ENCODE data around the gene KRT80.

DNA sequence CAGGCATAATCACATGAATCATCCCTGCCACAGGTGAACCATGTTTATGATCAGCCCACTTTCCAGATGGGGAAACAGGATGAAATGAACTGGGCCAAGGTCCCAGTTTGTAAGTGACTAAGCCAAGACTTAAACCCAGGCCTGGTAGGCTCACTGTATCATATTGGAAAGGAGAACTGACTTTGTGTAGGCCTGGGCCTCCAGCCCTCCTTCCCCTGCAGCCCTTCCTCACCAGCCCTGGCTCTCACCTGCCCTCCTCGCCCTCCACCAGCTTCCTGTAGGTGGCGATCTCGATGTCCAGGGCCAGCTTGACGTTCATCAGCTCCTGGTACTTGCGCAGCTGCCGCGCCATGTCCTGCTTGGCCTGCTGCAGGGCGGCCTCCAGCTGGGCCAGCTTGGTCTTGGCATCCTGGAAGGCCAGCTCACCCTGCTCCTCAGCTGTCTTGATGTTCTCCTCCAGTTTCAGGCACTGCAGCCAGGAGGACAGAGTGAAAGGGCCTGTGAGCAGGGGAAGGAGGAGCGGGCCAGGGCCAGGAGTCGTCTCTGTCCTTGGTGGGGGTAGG lies 19.8 kb downstream of the KRT80 start:
- TF ChIP-seq JUN (IDR thresholded peaks at IDR 0.05), result no peak
- TF ChIP-seq, protein P1, sequence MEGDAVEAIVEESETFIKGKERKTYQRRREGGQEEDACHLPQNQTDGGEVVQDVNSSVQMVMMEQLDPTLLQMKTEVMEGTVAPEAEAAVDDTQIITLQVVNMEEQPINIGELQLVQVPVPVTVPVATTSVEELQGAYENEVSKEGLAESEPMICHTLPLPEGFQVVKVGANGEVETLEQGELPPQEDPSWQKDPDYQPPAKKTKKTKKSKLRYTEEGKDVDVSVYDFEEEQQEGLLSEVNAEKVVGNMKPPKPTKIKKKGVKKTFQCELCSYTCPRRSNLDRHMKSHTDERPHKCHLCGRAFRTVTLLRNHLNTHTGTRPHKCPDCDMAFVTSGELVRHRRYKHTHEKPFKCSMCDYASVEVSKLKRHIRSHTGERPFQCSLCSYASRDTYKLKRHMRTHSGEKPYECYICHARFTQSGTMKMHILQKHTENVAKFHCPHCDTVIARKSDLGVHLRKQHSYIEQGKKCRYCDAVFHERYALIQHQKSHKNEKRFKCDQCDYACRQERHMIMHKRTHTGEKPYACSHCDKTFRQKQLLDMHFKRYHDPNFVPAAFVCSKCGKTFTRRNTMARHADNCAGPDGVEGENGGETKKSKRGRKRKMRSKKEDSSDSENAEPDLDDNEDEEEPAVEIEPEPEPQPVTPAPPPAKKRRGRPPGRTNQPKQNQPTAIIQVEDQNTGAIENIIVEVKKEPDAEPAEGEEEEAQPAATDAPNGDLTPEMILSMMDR (IDR thresholded peaks at IDR 0.05), result peak; percentile 63
- TF ChIP-seq, protein P2, sequence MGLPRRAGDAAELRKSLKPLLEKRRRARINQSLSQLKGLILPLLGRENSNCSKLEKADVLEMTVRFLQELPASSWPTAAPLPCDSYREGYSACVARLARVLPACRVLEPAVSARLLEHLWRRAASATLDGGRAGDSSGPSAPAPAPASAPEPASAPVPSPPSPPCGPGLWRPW (IDR thresholded peaks at IDR 0.05), result no peak
- TF ChIP-seq, protein P3, sequence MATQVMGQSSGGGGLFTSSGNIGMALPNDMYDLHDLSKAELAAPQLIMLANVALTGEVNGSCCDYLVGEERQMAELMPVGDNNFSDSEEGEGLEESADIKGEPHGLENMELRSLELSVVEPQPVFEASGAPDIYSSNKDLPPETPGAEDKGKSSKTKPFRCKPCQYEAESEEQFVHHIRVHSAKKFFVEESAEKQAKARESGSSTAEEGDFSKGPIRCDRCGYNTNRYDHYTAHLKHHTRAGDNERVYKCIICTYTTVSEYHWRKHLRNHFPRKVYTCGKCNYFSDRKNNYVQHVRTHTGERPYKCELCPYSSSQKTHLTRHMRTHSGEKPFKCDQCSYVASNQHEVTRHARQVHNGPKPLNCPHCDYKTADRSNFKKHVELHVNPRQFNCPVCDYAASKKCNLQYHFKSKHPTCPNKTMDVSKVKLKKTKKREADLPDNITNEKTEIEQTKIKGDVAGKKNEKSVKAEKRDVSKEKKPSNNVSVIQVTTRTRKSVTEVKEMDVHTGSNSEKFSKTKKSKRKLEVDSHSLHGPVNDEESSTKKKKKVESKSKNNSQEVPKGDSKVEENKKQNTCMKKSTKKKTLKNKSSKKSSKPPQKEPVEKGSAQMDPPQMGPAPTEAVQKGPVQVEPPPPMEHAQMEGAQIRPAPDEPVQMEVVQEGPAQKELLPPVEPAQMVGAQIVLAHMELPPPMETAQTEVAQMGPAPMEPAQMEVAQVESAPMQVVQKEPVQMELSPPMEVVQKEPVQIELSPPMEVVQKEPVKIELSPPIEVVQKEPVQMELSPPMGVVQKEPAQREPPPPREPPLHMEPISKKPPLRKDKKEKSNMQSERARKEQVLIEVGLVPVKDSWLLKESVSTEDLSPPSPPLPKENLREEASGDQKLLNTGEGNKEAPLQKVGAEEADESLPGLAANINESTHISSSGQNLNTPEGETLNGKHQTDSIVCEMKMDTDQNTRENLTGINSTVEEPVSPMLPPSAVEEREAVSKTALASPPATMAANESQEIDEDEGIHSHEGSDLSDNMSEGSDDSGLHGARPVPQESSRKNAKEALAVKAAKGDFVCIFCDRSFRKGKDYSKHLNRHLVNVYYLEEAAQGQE (IDR thresholded peaks at IDR 0.05), result no peak
- TF ChIP-seq SREBF2 (IDR thresholded peaks at IDR 0.05), result no peak
- TF ChIP-seq RFX5 (IDR thresholded peaks at IDR 0.05), result no peak
- no peak for TF ChIP-seq ESRRA (IDR thresholded peaks at IDR 0.05; ENCODE audit: borderline replicate concordance, low read length)
- TF ChIP-seq CEBPB (IDR thresholded peaks at IDR 0.05), result no peak
- TF ChIP-seq BHLHE40 (IDR thresholded peaks at IDR 0.05; ENCODE audit: low read depth, low read length), result no peak
- TF ChIP-seq EP300 (IDR thresholded peaks at IDR 0.05), result no peak
- peak; percentile 66 for TF ChIP-seq SMC3 (IDR thresholded peaks at IDR 0.05)
- TF ChIP-seq MAZ (IDR thresholded peaks at IDR 0.05; ENCODE audit: borderline replicate concordance, low read depth, low read length), result no peak
- no peak for TF ChIP-seq ZFP36 (IDR thresholded peaks at IDR 0.05; ENCODE audit: borderline replicate concordance, partially characterized antibody)
